ENCODE data around the gene CBR3. TPM values are rescaled to one million over a fixed set of nuclear protein-coding genes. Genes with fewer than 3 reads are reported as not detected.

The CBR3 gene
- total RNA-seq, 1 donor from 2014 or later, result 0.31 TPM

- H3K4me3 Mint-ChIP-seq, result no peak overlapping the region
- H3K9me3 Mint-ChIP-seq, result no peaks in the 10 kb centered on the region
These were observed 24.6 kb downstream of the CBR3 start for GRCh38 chr21:36159356-36159921.

GRCh38 chr21:36160850-36161178, 25.9 kb downstream of the CBR3 start:
- TF ChIP-seq CTCF (IDR thresholded peaks at IDR 0.05; ENCODE audit: unreplicated experiment), result no peak
- no peaks in the 10 kb centered on the region for H3K36me3 Mint-ChIP-seq
- no peak overlapping the region for H3K4me3 Mint-ChIP-seq
- peaks cover 5% of the 10 kb centered on the region for H3K27me3 Mint-ChIP-seq (ENCODE audit: low read depth)
- H3K4me1 Mint-ChIP-seq, result peaks cover 14% of the 10 kb centered on the region
- H3K9me3 Mint-ChIP-seq, result no peaks in the 10 kb centered on the region
- no peak for DNase-seq (ENCODE audit: low spot score in 2 of 2, unreplicated experiment in 2 of 2)
- H3K27ac Mint-ChIP-seq, result no peak overlapping the region

More at GRCh38 chr21:36159356-36159921, 24.6 kb downstream of the CBR3 start:
- peaks cover 8% of the 10 kb centered on the region for H3K27me3 Mint-ChIP-seq (ENCODE audit: low read depth)
- H3K36me3 Mint-ChIP-seq, result no peaks in the 10 kb centered on the region
- H3K4me1 Mint-ChIP-seq, result peaks cover 14% of the 10 kb centered on the region
- TF ChIP-seq CTCF (IDR thresholded peaks at IDR 0.05; ENCODE audit: unreplicated experiment), result no peak
- DNase-seq (ENCODE audit: low spot score in 2 of 2, unreplicated experiment in 2 of 2), result no peak
- no peak overlapping the region for H3K27ac Mint-ChIP-seq

GRCh38 chr21:36162631-36163030, 27.8 kb downstream of the CBR3 start:
- Mint-ChIP-seq H3K4me1 (peaks cover 20% of the 10 kb centered on the region), H3K27ac (no peak overlapping the region), H3K9me3 (no peaks in the 10 kb centered on the region), H3K36me3 (no peaks in the 10 kb centered on the region), H3K4me3 (no peak overlapping the region), H3K27me3 (ENCODE audit: low read depth) (peaks cover 5% of the 10 kb centered on the region)
- no peak for TF ChIP-seq CTCF (IDR thresholded peaks at IDR 0.05; ENCODE audit: unreplicated experiment)
- no peak for DNase-seq (ENCODE audit: low spot score in 2 of 2, unreplicated experiment in 2 of 2)

GRCh38 chr21:36163750-36164741, 29.2 kb downstream of the CBR3 start:
- Mint-ChIP-seq H3K27ac (no peak overlapping the region), H3K4me1 (peaks cover 16% of the 10 kb centered on the region), H3K36me3 (peaks cover 5% of the 10 kb centered on the region), H3K27me3 (ENCODE audit: low read depth) (no peaks in the 10 kb centered on the region), H3K4me3 (no peak overlapping the region), H3K9me3 (no peaks in the 10 kb centered on the region)
- DNase-seq (ENCODE audit: low spot score in 2 of 2, unreplicated experiment in 2 of 2), result no peak
- no peak for TF ChIP-seq CTCF (IDR thresholded peaks at IDR 0.05; ENCODE audit: unreplicated experiment)

- Mint-ChIP-seq H3K4me3 (no peak overlapping the region), H3K27me3 (ENCODE audit: low read depth) (no peaks in the 10 kb centered on the region), H3K4me1 (peaks cover 16% of the 10 kb centered on the region), H3K27ac (no peak overlapping the region), H3K36me3 (peaks cover 12% of the 10 kb centered on the region), H3K9me3 (no peaks in the 10 kb centered on the region)
- no peak for DNase-seq (ENCODE audit: low spot score in 2 of 2, unreplicated experiment in 2 of 2)
- TF ChIP-seq CTCF (IDR thresholded peaks at IDR 0.05; ENCODE audit: unreplicated experiment), result no peak
These were observed 30.5 kb downstream of the CBR3 start for GRCh38 chr21:36165356-36165755.
